ENCODE results near the gene TADA1.

TADA1 gene, protein sequence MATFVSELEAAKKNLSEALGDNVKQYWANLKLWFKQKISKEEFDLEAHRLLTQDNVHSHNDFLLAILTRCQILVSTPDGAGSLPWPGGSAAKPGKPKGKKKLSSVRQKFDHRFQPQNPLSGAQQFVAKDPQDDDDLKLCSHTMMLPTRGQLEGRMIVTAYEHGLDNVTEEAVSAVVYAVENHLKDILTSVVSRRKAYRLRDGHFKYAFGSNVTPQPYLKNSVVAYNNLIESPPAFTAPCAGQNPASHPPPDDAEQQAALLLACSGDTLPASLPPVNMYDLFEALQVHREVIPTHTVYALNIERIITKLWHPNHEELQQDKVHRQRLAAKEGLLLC

DNA sequence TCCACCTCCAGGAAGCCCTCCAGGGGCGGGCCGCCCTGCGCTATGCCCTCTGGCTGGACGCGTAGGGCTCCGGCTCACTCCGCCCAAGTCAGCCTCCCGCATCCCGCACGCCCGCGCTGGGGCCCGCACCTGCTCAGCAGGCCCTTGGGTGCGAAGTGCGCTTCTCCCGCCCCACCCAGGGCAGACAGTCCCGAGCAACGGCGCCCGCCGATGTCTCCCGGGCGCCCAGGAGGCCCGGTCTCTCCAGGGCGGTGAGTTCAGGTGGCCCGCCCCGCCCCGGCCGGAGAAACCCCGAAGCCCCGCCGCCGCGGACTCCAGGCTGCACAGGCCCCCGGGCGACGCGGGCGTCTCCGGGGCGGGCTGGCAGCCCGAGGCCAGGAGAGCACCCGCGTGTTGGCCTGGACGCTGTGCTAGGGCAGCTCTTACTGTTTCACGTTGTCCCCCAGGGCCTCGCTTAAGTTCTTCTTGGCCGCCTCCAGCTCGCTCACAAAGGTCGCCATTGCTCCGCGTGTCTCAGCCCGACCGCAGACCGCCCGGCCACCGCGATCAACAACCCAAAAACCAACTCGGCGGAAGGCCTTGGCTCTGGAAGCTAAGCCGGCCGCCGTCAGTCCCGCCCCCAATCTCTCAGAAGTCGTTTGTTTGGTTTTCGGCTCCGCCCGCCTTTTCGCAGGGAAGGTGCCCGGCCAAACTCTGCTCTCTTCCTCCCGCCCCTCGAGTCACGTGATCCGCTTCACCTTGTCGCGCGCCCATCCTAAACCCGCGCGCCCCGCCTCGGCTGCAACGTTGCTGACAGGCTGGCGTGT lies at the start of gene TADA1:
TADA1 (minus strand) TSS at position 531 of the 806 bp plus-strand sequence; CDS start at position 500, 31 bp downstream.
- peak; percentile 99 for DNase-seq

- no peak for DNase-seq
Measured at GRCh38 chr1:166924823-166925541, 48.9 kb upstream of the TADA1 start.

DNA sequence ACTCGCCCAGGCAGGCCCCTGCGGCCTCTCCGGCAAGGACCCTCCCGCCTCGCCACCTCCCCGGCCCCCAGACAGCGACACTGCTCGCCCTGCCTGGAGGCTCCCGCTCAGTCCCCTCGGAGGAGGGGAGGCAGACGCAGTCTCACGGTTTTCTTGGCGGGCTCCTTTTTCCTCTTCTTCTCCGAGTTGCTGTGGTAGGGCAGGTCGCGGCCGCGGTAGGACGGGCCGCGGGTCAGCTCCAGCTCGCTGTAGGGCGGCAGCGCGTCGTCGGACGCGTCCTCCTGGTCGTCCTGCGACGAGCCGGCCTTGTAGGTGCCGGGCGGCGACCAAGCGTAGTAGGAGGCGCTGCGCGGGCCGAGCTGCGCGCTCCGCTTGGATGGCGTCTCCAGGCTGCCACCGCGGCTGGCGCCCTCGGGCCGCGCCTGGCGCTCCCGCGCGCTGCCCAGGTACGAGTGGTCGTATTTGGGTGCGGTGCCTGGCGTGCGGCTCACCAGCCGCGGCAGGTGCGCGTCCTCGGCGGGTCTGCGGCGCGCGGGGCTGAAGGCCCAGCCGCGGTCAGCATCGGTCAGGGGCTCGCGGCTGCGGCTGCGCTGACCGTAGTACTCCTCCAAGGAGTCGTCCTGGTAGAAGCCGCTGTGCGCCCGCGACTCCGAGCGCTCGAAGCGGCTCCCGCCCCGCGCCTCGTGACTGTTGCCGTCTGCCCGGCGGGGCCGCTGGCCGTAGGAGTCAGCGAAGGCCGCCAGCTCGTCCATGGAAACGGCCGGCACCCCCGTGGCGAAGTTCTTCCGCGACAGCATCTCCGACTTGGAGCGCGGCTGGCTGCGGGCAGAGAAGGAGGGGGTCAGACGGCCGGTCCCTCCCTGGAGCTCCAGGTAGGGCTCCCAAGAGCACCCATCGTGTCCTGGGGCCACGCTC lies 44.8 kb upstream of the TADA1 start:
- peak; percentile 4 for DNase-seq

GRCh38 chr1:166918956-166919316 lies 42.9 kb upstream of the TADA1 start:
- DNase-seq, result no peak

GRCh38 chr1:166918088-166918955 lies 42.3 kb upstream of the TADA1 start:
- DNase-seq, result no peak

DNA sequence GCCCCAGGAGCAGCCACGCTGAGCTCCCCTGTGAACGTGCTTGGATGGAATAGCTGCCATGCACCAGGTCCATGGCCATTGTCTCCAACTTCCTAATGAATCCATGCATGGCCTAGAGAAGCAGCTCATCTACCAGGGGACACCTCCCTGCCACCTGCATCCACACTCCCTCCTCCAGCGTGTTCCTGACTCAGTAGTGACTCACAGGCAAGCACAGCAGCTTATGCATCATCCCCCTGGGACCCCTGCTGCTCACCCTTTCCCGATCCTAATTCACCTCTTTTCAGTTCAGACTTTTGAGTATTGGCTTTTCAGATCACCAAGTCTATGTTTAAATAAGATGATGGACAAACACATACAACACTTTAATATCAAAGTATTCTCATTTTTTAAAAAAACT lies 39.9 kb upstream of the TADA1 start:
- no peak for DNase-seq

DNA sequence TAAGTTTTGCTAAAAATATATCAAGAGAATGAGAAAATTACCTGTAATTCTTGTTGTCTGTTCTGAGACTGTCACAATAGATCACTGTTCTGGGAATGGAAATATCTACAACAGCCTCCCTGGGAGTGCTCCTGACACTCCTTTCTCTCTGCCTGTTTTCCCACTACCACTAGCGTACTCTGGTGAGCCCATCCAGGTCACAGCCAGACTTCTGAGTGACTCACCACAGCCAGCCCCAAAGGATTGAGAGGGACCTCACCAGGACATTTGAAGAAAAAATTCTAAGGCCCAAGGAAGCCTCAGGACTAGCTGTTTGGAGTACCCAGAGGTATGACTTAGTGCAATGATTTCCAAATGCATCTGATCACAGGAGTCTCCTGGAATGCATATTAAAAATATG lies 39.0 kb upstream of the TADA1 start:
- no peak for DNase-seq

GRCh38 chr1:166914111-166914510 lies 38.0 kb upstream of the TADA1 start:
- no peak for DNase-seq

GRCh38 chr1:166911624-166912023 lies 35.6 kb upstream of the TADA1 start:
- no peak for DNase-seq

DNA sequence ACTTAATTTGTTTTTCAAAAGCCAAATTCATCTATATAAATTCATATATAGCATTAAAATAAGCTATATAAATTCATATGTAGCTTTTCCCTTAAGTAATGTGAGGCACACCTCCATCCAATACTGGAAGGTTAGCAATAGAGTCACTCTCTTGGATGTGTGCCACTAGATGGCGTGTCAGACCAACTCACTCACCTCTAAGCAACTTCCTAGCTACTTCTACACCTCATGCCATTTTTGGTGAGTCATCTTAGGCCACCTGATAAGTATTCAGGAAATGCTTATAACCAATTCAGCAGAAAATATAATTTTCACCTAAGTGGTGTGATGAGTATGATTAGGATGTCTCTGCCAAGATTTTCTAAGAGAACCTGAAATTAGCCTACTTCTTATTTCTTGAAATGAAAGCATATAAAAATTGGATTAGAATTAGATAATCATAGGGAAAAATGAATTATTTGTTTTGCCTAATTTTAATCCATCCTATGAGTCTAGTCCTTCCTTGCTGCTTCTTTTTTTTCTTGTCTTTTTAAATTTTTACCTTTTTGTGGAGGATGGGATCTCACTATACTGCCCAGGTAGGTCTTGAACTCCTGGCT lies 34.4 kb upstream of the TADA1 start:
- peak; percentile 88 for DNase-seq

DNA sequence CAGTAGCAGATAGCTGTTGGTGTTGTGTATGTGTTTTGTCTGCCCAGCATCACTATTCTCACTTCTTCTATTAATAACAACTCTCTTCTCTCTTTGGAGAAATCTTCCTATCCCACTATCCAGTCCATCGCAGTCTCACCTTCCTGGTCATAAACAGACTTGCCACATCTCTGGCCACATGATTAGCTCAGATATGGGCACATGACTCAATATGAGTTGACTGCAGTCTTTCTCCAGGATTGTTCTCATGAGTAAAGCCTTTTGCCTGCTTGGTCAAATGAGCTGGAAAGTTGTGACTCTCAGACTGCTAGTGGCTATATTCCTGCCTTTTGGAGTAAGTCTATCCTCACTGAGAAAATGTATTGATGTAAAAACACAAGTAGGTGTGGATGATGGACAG lies 32.9 kb upstream of the TADA1 start:
- no peak for DNase-seq

DNA sequence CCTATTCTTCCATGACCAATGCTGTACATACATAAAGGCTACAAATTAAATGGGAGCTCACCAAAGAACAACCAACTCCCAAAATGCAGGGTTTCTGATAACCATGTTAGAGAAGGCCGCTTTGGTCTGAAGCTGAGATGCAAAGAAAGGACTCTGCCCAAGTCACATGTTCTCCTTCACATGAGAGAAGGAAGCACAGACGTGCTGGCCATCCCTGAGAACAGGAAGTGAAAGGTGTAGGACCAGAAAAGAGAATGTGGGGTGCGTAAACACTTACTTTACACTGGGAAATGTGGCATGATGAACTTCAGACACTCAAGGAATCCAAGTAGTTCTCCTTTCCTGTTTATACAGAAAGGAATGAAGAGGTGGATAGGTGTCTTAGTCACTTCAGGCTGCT lies 31.7 kb upstream of the TADA1 start:
- DNase-seq, result no peak

DNA sequence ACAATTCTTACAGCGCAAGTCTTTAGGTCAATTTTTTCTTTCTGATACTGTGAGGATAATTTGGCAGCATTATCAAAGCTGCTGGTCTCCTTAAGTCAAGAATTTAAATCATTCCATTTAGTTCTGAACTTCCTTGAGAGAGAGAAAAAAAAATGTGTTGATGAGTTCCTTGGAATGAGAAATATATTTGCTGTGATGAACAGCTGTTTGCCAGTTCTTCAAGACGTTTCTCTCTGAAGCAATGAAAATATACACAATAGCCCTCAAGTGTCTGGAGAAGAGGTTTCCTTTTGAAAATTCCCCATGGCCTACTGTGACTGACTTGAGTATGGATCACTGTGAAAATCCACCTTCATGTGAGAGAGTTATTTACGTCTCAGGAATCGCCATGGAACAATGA lies 31.0 kb upstream of the TADA1 start:
- DNase-seq, result no peak

GRCh38 chr1:166906647-166907046 lies 30.6 kb upstream of the TADA1 start:
- no peak for DNase-seq

DNA sequence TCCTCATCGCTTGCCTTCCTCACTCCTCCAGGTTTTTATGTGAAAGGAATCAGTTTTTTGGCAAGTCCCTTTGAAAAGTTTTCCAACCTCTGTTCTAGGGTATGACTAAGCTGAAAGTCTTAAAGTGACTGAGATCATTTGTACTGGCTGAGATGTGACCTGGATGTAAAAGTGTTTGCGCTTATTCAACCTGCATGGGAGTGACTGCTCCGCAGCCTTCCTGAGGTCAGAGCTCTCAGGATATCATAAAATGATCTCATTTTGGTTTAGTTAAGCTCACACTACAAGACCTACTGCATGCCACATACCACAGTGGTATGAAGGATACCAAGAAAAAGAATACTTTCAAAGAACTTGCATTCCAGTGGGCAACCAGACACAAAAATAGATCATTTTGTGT lies 29.8 kb upstream of the TADA1 start:
- DNase-seq, result peak; percentile 52

GRCh38 chr1:166905136-166905535 lies 29.1 kb upstream of the TADA1 start:
- no peak for DNase-seq

GRCh38 chr1:166903232-166903631 lies 27.2 kb upstream of the TADA1 start:
- DNase-seq, result no peak

GRCh38 chr1:166902279-166902678 lies 26.2 kb upstream of the TADA1 start:
- DNase-seq, result peak; percentile 8

DNA sequence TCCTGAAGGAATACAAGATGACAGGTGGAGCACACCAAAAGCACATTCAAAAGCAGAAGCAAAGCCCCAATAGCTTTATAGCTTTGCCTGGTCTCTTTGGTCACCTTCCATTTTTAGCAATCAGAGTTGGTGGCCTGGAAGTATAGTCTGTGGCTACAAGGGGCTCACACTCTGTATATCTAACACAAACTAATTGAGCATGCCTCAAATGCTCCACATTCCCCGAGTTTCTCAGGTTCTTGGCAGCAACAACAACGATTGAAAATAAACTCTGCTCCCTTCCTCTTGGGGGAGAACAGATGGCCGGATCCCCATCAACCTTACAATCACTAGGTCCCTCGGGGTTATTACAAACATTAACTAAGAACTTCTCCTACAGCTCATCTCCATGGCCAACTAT lies 24.9 kb upstream of the TADA1 start:
- DNase-seq, result no peak

DNA sequence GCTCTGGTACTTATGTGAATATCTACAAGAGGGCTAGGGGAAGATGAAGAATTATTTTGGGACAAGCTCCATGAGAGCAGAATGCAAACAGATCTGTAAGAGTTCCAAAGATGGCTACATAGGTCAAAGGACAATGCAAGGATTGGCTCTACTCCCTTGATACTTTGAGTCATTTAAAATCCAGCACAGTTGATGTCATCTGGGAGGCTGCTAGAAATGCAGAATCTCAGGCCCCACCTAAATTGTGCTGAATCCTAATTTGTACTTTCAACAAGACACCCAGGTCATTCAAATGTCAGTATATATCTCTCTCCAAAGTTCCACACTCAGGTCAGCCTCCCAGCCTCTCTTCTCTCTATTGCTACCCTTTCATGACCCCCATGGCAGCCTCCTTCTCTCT lies 23.7 kb upstream of the TADA1 start:
- no peak for DNase-seq

- no peak for DNase-seq
Measured at GRCh38 chr1:166895766-166896165, 19.7 kb upstream of the TADA1 start.
